Measurements from ENCODE around the gene UCK2.

Gene UCK2

DNA sequence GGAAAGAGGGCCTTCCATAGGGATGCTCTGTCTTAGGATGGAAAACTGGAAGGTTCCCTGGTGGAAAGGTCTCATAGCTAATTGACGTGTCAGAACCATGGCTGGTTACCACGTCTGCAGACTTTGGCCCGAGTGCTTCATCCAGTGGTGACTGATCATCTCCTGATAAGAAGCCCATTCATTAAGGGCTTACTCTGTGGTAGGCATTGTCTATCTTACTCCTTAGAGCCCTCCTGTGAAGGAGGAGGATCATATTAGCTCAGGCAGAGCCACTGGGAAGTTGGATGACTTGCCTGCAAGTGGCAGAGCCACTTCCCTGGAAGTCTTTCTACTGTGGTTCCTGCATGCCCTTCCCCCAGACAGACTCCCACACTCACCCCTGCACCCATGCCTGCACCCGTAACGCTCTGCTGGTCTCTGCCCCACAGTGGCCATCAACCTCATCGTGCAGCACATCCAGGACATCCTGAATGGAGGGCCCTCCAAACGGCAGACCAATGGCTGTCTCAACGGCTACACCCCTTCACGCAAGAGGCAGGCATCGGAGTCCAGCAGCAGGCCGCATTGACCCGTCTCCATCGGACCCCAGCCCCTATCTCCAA lies 79.9 kb downstream of the UCK2 start:
- no peak for DNase-seq

DNA sequence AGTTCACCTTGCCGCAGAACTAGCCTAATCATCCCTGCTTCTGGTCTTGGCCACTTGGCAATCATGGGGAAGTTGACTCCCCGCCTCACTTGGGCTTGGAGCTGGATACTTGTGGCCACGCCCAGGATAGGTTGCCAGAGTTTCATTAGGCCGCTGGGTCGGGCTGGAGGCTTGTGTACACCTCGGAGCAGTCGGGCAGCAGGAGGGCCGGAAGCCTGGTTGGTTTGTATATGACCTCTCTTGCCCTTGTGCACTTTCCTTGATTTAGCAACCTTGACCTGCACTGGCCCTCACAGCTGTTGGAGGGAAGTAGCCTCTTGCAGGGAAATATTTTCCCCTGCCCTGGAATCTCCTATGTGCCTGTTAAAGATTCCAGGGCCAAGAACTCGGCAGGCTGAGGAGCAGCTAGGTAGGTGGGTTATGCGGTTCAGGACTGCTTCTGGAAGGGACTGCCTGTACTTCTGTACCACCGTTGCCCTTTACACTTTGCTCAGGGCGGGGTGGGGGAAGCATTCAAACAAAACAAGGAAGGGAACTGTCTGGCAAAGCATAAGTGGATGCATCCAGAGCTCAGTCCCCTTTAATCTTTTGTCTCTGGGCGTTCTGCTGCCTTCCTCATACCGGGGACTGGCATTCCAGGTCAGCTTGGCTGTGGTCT lies 83.5 kb downstream of the UCK2 start:
- DNase-seq = no peak

DNA sequence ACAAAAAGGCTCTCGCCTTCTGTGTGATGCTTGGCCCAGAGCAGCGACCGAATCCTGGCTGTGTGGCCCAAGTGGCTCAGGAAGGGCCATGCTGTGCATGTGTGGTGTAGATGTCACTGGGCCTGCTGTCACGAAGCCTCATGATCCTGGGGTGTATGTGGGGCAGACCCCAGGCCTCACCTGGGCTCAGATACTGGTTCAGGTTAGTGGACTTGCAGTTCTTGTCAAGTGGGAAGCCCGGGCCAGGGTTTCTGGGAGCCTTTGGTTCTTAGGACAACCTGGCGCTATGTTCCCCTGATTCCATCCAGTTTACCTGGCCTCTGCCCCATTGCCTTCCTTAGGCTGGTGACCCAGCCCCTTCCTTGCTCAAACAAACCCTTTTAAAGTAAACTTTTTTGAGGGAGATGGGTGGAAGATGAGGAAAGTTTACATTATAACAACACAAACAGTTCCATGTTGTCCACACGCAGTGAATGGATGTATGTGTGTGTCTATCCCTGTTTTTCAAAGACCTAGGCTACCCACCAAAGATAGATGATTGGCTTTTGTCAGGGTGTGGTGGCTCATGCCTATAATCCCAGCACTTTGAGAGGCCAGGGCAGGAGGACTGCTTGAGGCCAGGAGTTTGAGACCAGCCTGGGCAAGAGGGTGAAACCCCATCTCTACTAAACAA lies 84.3 kb downstream of the UCK2 start:
- no peak for DNase-seq

DNA sequence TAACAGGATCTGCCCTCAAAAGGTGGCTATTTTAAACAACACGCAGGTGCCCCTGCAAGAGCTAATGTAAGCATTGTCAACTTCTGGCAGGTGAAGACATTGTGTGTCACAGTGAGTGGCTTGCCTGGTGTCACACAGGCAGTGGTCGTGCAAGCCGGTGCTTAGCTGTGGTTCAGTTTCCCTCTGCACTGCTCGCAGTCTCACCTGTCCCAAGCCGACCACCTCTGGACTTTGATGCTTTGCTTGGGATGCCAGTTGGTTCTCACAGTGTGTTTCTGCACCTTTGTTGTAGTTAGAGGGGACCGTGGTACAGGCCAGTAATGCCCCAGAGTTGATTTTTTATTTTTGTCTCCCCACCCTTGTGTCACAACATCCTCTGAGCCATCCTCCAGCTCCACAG lies 85.2 kb downstream of the UCK2 start:
- DNase-seq = no peak

DNA sequence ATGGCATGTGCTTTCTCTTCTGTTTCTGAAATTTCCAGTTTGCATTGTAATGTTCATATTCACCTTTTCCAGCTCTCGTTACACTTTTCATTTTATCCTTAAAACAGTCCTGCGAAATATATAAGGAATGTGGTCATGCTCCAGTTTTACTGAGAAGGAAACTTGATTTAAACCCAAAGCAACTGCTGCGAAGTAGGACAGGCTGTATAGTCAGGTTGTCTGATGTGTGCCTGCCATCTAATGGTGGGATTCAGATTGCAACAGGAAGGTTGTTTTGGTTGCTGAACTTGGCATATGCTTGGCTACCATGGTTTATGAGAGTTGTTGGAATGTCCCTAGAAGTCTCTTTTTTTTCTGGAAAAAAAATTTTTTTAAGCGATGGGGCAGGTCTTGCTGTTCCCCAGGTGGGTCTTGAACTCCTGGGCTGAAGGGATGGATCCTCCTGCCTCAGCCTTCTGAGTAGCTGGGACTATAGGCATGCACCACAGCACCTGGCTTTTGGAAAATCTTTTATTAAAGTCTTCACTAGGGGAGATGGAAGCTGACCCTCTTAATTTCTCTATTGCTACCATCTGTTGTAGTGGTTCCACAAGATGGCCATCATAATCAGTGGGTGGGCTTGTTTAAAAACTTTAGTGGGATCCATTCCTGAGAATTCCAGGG lies 86.9 kb downstream of the UCK2 start:
- peak; percentile 70 for DNase-seq

DNA sequence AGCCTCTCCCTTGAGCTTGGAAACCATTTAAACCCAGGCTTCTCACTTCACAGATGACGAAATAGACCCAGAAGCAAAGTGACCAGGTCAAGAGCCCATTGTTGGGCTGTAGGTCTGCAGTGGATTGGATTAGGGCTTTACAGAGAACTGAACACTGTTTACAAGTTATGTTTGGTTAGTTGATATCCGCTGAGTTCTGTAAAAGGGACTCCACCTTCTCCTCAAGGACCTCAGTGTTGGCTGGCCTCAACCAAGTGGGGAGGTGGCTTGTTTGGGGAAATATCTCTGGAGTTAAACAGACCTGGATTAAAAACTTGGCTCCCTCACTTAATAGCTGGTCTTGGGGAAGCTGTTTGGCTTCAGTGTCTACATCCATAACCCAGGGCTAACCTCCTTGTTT lies 88.1 kb downstream of the UCK2 start:
- no peak for DNase-seq

DNA sequence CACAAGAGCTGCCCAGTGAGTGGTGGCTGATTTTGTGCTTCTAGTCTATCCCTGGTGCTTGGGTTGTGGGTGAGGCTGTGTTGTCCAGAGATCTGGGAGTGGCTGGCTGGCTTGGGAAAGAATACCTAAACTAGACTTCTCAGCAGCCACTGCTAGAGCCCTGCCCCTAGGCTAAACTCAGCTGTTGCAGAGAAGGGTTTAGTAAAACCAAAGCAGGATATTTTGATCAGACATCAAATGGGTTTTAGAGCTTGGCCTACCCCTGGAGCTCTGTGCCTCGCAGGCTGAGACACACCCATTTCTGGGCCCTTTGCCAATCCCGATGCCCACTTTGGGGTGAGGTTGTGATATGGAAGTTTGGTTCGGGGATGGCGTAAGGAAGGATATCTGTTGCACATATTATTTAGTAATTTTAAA lies 88.5 kb downstream of the UCK2 start:
- DNase-seq = no peak

DNA sequence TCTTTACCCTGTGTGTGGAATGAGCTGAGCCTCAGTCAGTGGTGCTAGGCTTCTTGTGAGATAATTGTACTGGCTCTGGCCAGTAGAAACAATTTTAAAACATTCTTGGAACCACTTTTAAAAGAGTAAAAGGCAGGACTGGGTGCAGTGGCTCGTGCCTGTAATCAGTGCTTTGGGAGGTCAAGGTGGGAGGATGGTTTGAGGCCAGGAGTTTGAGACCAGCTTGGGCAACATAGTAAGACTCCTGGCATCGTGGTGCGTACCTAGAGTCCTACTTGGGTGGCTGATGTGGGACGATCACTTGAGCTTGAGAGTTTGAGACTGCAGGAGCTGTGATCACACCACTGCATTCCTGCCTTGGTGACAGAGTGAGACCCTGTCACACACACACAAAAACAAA lies 89.8 kb downstream of the UCK2 start:
- DNase-seq = no peak

DNA sequence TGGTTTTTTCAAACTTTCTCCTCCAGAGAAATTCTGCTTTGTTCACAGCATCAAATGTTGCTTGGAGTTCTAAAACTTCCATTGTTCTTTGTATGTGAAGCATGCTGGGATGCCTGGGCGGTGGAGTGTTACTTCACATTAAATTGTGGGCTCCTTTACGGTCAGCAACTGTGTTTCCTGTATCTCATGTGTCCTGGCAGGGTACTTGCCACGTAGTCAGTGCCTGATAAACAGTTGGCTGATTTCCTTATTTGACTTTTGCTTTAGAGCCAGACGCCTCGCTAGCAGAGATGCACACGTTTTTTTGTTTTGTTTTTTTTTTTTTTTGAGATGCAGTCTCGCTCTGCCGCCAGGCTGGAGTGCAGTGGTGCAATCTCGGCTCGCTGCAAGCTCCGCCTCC lies 96.7 kb downstream of the UCK2 start:
- DNase-seq = peak; percentile 10

DNA sequence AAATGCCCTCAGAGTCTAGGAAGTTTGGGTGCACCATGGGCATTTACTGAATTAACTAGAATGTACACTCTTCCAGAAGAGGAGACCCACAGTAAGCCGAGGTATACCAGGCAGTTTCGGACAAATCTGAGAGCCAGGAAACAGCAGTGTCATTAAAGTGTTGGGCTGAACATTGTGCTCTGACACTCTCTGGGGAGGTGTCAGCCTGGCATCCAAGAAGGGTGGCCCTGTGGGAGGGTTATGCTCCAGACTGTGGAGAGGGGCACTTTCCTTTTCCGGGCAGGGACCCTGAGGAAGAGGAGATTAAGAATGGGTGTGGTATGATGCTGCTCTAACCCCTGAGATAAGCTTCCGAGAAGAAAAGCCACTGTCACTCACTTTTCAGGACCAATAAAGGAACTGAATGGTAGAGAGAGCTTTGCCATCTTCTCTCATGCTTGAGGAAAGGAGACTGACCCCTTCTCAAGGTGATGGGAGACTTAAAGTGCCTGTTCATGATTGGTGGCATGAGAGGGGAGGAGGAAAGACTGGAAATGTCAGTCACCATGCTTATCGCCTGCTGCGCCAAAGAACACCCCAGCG lies 98.2 kb downstream of the UCK2 start:
- DNase-seq = no peak

DNA sequence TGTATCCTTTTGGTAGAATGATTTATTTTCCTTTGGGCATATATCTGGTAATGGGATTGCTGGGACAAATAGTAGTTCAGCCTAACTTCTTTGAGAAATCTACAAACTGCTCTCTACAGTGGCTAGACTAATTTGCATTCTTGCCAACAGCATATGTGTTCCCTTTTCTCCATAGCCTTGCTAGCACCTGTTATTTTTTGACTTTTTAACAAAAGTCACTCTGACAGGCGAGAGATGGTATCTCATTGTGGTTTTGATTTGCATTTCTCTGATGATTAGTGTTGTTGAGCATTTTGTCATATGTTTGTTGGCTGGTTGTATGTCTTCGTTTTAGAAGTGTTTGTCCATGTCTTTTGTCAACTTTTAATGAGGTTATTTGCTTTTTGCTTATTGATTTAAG lies 99.8 kb downstream of the UCK2 start:
- no peak for DNase-seq

DNA sequence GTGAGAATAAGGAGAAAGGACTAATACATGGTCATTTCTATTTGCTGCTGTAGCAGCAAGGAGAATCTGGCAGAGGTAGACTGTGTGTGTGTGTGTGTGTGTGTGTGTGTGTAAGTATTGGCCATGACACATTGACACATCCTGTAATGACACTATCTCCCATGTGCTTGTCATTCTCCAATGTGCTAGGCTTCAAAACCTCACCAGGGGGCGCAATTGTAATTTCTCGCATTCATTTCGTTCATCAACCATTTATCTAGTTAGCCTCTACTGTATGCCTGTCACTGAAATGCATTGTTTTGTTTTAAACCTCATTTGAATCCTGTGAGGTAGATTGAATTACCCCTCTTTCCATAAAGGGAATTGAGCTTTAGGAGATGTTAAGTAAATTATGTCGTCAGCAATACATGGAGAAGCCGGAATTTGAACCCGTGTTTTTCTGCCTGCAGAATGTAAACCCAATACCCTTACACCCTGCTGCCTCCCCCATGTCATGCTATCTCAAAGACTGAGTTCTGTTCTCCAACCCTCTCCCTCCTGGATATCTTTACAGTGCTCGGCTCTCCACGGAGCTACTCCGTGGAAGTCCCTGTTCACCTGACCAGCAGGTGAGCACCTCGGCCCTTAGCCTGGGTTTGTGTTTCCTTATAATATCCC lies 100.8 kb downstream of the UCK2 start:
- peak; percentile 55 for DNase-seq

DNA sequence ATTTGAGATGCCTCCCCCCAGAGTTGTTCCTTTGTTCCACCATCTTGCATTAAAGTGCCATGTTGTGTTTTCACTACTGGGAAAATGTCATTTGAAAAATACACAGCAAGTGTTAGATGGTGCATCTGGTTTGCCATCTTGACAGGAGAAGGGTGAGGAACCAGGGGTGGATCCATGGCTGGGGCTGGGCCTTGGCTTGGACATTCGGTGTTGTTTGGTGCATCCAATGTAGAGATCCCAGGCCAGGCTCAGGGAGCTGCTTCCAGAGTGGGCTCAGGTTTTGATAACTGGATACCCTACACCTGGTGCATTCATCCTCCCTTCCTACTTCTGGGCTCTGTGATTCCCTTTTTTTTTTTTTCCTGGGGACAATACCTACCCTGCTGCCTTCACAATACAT lies 103.5 kb downstream of the UCK2 start:
- no peak for DNase-seq

DNA sequence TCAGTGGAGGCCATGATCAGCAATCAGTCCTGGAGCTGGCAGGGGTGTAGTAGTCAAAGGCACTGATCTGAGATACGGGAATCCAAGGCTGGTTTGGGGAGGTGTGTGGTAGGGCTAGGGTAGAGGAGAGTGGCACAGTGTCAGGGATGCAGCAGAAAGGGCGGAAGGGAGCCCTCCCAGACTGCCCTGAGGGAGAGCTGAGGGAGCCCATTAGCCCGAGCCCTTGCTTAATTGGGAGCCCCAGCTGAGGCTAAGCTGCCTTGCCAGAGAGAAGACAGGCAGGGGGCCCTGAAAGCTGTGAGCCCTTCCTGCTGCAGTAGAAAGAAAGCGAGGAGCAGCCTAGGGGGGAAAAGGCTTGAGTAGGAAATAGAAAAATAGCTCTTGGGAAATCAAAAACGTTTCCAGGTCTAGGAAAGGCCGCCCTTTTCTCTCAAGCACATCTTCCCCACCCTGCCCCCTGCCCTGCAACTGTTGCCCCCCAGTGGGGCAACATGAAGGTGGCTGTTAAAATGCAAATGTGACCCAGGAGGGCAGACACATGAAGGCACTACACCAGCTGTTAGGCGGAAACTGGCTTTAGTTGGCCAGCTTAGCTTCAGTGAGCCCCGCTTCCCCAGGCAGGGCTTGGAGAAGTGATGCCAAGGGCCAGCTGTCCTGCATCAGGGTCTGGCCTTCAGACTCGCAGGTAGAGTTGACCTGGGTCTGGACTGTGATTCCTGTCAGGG lies 106.2 kb downstream of the UCK2 start:
- no peak for DNase-seq

DNA sequence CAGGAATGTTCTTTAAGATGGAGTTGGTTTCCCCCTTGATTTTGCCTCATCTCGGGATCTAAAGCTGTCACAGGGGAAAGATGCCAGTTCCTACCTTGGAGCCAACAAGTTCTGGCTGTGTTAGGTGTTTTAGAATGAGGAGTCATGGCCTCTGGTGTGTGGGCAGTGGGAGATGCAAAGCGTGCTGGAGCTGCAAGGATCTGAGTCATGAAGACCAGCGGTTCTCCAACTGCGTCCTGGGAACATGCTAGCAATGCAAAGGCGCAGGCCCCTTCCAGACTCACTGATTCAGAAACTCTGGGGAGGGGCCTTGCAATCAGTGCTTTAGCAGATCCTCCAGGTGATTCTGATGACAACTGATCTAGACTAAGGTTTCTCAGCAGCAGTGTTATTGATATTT lies 109.1 kb downstream of the UCK2 start:
- no peak for DNase-seq

DNA sequence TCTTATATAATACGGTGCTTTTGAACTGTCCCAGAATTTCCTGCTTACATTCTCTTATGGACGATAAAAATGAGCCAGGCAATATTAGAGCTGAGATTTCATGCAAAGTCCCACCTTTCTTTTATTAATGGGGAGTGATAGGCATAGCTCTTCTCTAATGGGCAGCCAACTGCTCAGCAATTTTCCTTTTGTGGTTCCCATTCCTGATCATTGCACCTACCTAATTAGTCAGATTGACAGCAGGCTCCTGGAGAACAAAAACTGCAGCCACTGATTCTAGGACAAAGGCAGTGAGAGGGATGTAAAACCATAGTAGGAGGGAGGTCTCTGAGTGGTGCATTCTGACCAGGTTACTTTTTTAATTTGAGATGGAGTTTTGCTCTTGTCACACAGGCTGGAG lies 110.4 kb downstream of the UCK2 start:
- no peak for DNase-seq

DNA sequence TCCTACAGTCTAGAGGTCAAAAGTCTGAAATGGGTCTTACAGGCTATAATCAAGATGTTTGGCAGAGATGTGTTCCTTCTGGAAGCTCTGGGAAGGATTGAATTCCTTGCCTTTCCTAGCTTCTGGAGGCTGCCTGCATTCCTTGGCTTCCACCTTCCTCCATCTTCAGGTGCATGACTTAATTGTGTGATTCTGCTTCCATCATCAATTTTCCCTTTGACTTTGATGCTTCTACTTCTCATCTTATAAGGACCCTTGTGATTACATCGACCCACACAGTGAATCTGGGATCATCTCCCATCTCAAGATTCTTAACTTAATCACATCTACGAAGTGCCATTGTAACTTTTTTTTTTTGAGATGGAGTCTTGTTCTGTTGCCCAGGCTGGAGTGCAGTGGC lies 111.4 kb downstream of the UCK2 start:
- DNase-seq = no peak

DNA sequence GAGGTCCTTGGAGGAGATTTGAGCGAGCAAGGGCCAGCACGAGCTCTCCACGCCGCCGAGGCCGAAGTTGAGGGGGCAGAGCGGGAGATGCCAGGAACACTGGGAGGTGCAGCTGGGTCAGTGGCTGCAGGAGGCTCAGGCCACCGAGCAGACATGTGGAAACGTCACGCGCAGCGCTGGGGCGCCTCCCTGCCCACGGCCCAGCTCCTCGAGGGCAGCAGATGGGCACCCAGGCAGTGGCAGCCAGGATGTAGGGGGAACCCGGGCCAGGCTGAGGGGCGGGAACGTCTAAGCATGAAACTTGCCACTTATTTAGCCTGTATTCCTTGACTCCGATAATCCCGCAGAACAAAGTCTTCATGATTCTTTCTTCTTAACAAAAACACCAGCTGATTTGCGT lies 114.1 kb downstream of the UCK2 start:
- DNase-seq = no peak

DNA sequence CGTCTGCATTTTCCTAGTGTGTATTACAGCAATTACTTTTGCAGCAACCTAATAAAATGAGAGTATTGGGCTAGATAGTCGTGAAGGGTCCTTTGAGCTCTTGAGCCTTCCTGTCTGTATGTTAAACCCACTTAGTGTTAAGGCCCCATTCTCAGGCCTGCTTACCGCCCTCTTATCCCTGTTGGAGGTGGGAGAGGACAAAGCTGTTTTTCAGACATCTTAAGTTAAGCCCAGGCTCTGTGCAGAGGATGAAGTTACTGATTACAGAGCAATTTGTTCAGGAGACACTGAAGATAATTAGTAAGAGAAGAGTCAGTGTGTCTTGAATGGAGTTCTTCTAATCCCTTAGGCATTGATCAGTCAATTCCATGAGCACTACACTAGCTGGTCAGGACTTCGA lies 114.6 kb downstream of the UCK2 start:
- no peak for DNase-seq

DNA sequence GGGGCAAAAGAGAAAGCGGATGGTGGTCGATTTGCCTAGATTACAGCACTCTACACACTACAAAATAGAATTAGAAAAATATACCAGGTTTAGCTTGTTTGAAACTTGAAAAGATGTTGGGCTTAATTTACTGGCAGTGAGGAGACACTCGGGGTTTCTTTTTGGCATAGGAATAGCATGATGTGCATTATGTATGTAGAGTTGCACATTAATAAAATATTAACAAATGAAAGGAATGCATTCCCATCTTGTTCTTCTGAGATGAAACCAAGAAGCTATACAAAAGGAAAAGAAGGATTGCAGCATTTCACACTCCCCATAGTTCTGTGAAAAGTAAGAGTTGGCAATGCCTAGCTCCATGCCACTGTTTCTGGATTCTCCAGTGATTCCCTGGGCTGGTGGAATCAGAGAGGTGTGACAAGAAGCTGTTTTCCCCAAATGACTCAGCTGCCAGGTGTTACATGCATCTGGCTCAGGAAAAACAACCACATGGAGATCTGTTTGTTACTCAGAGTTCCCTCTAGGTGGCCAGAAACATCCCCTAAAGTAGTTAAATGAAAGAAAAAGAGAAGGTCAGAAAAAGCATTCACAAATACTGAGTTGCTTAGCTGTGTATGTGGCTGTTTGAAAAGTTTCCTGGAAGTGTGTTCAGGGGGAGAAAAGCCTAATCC lies 115.6 kb downstream of the UCK2 start:
- DNase-seq = no peak

DNA sequence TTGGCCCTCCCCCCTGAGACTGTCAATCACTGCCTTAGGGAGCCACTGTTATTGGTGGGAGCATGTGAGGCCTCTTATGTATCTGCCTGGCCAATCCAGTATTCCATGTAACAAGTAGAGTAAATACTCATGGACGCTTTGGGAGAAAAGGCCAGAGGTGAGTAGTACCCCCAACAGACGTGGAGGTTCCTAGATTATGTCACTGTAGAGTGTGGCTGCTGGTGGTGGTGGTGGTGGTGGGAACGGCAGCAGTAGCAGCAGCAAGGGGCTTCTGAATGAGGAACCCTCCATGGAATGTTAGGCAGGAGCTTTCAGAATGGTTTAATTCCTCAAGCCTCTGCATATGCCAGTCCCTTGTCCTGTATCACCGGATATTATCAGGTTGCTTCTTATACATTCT lies 118.5 kb downstream of the UCK2 start:
- no peak for DNase-seq
